ENCODE measurements around the gene HTR1A. TPM values are rescaled to one million over a fixed set of nuclear protein-coding genes. Genes with fewer than 3 reads are reported as not detected.

HTR1A gene
- total RNA-seq (ENCODE audit: low replicate concordance) = not detected in 2 replicates

GRCh38 chr5:63962279-63962678 is at the start of gene HTR1A:
HTR1A (minus strand) TSS chr5:63962445; CDS start chr5:63961719, 726 bp downstream.

Other genes starting within 250 kb of the HTR1A start
- gene RNF180, start 203.4 kb upstream of the HTR1A start, total RNA-seq (ENCODE audit: low replicate concordance) = 1.6 and 7.4 TPM in 2 replicates

Measured in smooth muscle cell of the coronary artery (primary cell).